Islet precursor cell (in vitro differentiated cells): ENCODE data around the gene IL10.
"Not testable (repeated sequence)": the region's sequence is repeated elsewhere in the genome, so short reads cannot be mapped to it uniquely, and the experiment has no call there.

ENCODE experiments used
- DNase-seq: peaks from one replicate; pipeline ENCODE4 v3.0.0-alpha.2; 2018

Gene IL10

GRCh38 chr1:206792939-206793607 is 20.8 kb upstream of the IL10 start:
- DNase-seq, result no peak

GRCh38 chr1:206790502-206791250 is 18.4 kb upstream of the IL10 start:
- no peak for DNase-seq

GRCh38 chr1:206788487-206789050 is 16.3 kb upstream of the IL10 start:
- no peak for DNase-seq

- no peak for DNase-seq
Observed at GRCh38 chr1:206787891-206788290, 15.6 kb upstream of the IL10 start.

DNA sequence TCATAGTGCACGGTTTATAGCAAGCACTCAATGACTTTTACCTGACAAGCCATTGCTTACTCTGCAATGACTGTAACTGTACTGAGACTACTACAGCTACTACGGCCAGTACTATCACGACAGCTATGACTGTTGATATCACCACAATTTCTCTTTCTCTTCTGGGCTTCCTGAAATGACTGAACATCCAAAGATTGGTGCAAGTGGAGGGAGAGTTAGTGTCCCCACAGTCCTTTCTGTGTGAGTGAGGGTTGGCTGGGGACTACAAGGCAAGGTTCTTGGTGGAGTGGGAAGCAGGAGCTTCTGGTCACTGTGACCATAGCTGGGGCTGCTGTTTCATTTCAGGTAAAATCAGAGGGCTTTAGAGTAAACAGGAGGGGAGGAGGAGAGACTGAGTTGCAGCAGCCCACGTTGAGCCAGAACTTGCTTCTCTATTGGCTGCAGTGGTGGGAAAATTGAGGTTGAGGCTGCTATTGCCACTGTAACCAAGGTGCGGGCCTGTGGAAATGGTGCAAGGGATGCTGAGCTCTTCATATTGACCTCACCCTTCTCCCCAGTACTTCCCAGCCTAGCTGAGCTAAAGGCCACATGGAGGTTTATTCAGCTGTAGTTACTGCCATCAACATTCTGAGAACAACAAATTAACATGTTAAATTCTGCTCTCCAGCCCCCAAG is 14.1 kb upstream of the IL10 start:
- no peak for DNase-seq

GRCh38 chr1:206785182-206785765 is 13.0 kb upstream of the IL10 start:
- DNase-seq, result no peak

DNA sequence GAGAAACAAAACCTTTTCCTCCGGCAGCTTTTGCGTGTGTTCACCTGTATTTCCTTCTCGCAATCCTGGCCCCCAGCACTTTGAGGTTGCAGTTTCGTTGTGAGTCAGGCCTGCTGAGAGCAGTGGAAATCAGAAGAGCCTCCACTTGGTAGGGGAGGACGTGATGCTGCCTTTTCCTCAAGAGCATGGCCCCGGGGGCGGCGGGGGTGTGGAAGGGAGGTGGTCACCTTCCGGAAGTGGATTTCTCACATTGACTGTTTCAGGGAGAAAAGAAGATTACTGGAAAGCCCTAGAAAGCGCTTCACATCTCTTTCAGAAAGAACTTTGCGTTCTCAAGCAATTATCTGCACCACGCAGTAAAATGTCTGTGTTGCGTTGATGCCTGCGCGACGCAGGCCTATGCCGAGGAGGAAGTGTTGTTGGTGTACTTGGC is 12.2 kb upstream of the IL10 start:
- no peak for DNase-seq

DNA sequence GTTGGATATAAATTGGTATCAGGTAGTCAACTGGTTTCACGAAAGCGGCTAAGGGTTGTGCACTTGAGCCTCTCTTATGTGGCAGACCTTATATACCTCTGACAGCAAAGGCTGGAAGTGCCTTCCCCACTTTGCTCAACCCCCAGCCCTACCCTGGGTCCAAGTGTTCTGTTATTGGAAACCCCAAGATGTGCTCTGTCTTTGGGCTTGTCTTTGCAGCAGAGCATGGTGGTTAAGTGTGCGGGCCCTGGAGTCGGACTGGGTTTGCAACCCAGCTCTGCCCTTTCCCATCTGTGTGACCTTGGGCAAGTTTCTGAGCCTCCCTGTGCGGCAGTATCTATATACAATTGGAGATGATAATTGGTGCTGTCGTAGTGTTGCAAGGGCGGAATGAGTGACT is 11.2 kb upstream of the IL10 start:
- DNase-seq, result no peak

DNA sequence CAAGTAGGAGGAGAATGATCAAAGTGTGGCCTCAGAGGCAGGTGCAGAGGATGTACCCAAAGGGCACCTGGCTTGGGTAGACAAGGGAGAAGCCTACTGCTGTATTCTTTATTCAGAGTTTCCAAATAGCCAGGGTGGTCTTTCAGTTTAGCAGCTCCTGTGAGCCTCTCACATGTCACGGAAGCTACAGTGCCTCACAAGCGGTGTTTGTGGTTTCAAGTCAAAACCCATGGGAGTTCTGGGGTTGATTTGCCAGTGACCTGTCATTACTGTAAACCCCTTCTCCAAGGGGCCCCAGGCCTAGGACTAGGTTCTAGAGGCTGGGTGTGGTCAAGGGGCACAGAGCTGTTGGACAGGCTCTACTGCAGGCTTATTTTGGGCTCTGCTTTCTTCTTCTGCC is 10.2 kb upstream of the IL10 start:
- DNase-seq, result no peak

DNA sequence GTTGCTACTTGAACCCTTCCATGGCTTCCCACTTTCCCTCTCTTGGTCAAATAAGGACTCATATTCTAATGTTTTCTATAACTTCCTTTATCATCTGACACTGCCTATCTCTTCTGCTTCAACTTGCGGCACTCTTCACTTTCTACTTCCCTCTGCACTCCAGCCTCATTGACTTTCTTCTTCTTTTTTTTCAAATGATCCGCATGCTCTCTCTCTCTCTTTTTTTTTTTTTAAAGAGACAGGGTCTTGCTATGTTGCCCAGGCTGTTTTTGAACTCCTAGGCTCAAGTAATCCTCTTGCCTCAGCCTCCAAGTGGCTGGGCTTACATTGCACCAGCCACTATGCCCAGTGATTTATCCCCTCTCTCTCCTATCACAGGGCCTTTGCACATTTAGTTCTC is 7.3 kb upstream of the IL10 start:
- no peak for DNase-seq

- DNase-seq, result peak; percentile 71
Observed at GRCh38 chr1:206778911-206779310, 6.6 kb upstream of the IL10 start.

DNA sequence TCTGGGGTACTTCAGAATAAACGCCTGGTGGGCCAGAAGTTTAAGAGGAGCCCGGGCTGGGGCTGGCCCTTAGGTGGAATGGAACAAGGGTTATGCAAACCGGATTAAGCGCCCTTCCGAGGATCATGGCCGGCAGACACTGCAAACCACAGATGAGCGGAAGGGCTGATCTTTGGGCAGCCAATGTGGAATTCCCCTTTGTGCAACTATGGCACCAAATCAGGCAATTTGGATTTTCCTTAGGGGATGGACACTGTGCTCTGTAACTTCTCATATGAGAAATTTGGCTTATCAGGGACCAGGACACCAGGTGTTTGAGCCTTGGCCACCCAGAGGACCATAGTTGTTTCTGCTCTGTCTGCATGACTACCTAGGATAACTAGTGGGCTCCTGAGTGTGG is 5.7 kb upstream of the IL10 start:
- no peak for DNase-seq

GRCh38 chr1:206776229-206776628 is 3.9 kb upstream of the IL10 start:
- no peak for DNase-seq

DNA sequence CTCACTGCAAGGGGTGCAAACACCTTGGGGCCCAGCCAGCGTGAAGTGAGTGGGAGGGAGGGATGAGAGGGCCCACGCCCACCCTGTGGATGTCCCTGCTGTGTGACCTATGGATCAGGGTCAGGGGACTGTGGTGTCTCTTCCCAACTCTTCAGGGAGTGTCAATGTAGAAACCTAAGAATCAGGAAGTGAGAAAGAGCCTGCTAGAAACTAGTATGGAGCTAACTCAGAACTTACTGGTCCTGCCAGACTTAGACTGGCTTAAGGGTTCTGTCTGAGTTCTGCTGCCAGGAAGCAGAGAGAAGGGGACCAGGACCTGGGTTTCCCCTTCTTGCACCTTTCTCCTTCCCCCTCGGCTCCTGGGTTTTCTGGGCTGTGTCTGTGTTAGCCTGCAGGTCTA is 1.8 kb upstream of the IL10 start:
- no peak for DNase-seq

- no peak for DNase-seq
Observed at GRCh38 chr1:206771338-206771692, 979 bp downstream of the IL10 start.

DNA sequence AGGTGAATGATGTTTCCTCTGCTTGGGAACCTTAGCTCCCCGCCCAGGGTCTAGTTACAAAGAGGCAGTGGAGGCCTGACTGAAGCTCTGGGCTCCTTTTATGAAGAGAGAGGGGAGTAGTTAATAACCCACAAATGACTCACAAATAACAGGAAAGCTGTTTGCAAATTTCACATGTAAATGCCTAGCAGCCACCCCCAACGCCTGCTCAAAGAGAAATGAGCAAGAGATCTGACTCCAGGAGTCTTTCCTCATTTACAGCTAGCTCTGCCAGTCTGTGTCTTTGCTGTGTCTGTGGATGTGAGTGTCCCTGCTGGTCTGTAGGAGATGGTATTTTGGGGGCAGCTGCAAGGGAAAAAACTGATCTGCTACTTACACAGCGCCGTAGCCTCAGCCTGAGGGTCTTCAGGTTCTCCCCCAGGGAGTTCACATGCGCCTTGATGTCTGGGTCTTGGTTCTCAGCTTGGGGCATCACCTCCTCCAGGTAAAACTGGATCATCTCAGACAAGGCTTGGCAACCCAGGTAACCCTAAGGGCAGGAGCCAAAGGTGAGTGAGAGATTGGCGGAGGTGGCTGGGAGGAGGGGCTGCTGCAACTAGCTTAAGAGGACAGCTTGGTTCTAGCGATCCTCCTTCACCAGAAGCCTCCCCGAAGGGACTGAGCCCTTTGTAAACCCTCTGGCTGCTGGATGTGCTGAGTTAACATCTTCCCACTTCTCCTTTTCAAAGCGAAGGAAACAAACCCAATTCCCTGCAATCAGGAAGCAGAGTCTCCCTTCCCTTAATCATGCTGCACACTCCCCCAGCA is 1.6 kb downstream of the IL10 start, which contains the start of gene IL19:
Gene IL19, plus strand, starts transcription at position 243 of the 807 bp plus-strand sequence. CDS start 65,890 bp downstream, outside the sequence.
- DNase-seq, result peak; percentile 68

DNA sequence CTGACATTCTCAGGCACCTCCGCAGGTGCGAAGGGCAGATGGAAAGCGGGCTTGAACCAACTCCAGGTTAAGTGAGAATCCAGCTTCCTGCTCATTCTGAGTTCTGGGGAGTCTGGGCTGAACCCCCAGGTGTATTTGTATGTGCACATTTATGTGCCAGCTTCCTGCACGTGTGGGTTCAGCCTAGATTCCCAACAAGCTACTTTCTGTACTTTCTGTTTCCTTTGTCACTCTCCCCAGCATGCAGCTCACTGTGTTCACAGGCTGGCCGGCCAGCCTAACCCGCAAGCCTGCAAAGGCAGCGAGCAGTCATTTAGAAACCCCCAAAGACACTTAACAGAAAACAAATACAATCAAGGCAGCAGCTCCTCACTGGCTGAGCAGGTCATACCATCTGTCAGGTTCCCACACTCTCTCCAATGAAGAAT is 3.0 kb downstream of the IL10 start:
- DNase-seq, result no peak

DNA sequence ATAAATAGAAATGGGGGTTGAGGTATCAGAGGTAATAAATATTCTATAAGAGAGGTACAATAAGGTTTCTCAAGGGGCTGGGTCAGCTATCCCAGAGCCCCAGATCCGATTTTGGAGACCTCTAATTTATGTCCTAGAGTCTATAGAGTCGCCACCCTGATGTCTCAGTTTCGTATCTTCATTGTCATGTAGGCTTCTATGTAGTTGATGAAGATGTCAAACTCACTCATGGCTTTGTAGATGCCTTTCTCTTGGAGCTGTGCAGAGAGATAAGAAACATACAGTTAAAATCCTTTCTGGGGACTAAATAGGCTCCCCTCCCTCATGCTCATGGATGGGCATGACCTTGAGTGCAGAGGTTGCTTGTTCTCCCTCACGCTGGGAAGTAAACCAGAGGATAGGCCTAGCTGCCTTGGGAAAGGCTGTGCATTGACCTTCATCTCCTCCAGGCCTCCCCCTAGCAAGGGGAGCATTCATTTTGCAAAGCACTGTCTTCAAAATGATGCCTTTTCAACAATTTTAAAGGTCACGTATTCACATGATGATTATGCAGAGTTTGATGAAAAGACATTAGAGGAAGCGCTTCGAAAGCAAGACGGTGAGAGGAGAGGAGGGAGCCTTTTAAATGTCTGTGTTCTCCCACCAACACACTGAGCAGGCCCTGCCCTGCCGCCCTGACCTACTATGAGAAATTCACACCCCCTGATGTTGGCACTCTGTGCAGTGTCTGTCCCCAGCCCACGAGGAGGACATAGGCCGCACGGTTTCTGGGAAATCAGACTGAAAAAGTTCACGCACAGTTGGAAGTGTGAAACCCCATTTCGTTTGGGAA is 3.6 kb downstream of the IL10 start:
- no peak for DNase-seq

- DNase-seq, result peak; percentile 93
Observed at GRCh38 chr1:206766251-206766856, 5.9 kb downstream of the IL10 start.

DNA sequence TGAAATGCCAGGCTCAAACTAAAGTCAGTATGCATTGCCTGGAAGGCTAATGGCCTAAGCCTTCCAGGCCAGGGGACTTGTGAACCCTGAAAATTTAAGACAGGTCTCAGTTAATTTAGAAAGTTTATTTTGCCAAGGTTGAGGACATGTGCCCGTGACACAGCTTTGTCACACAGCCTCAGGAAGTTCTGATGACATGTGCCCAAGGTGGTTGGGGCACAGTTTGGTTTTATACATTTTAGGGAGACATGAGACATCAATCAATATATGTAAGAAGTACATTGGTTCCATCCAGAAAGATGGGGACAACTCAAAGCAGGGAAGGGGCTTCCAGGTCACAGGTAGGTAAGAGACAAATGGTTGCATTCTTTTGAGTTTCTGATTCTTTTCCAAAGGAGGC is 6.5 kb downstream of the IL10 start:
- DNase-seq, result not testable (repeated sequence)
